Neural progenitor cell (in vitro differentiated cells): Measurements from ENCODE around the gene RTKN2. TPM values are rescaled to one million over a fixed set of nuclear protein-coding genes. Genes with fewer than 3 reads are reported as not detected.

Experiments used
- DNase-seq: peaks from one replicate; pipeline ENCODE4 v3.0.0-alpha.2; 2016; ENCODE audit warnings: low spot score
- H2AFZ ChIP-seq: fragments of 200-600 bp; sonication (generic); replicated peaks from 2 replicates; pipeline ENCODE4 v1.6.1; 2016; ENCODE audit warnings: antibody characterized with exemption
- H3F3A ChIP-seq: fragments of 200-600 bp; sonication (generic); 2 replicates; pipeline ENCODE4 v1.6.1; 2016; ENCODE audit warnings: antibody characterized with exemption, low read depth
- H3K27ac ChIP-seq: fragments of 200-600 bp; sonication (generic); 2 replicates; pipeline ENCODE4 v1.5.1; 2016; ENCODE audit warnings: mild to moderate bottlenecking
- H3K27me3 ChIP-seq: fragments of 200-600 bp; sonication (generic); 2 replicates; pipeline ENCODE4 v1.6.1; 2016; ENCODE audit warnings: mild to moderate bottlenecking, moderate library complexity
- H3K36me3 ChIP-seq: fragments of 200-600 bp; sonication (generic); 2 replicates; pipeline ENCODE4 v1.5.1; 2016
- H3K4me1 ChIP-seq: fragments of 200-600 bp; sonication (generic); 2 replicates; pipeline ENCODE4 v1.6.1; 2016; ENCODE audit warnings: mixed run types
- H3K4me2 ChIP-seq: fragments of 200-600 bp; sonication (generic); 2 replicates; pipeline ENCODE4 v1.6.1; 2016
- H3K4me3 ChIP-seq: fragments of 200-600 bp; sonication (generic); 2 replicates; pipeline ENCODE4 v1.5.1; 2016
- H3K79me2 ChIP-seq: fragments of 200-600 bp; sonication (generic); 2 replicates; pipeline ENCODE4 v1.6.1; 2016; ENCODE audit warnings: low read depth
- H3K9ac ChIP-seq: fragments of 200-600 bp; sonication (generic); 2 replicates; pipeline ENCODE4 v1.6.1; 2016
- H3K9me3 ChIP-seq: fragments of 200-600 bp; sonication (generic); 2 replicates; pipeline ENCODE4 v1.5.1; 2016; ENCODE audit warnings: low read depth
- H4K20me1 ChIP-seq: fragments of 200-600 bp; sonication (generic); 2 replicates; pipeline ENCODE4 v1.6.1; 2016; ENCODE audit warnings: low read depth
- H3K27ac Mint-ChIP-seq: 3 replicates; pipeline ENCODE4 v1.8.0; 2021; ENCODE audit warnings: mixed read lengths
- H3K27me3 Mint-ChIP-seq: 2 replicates; pipeline ENCODE4 v1.8.0; 2022; ENCODE audit warnings: low read depth, mild to moderate bottlenecking, inconsistent platforms, moderate library complexity, mixed read lengths; ENCODE audit not compliant: insufficient read depth
- H3K36me3 Mint-ChIP-seq: 3 replicates; pipeline ENCODE4 v1.8.0; 2021; ENCODE audit warnings: mixed read lengths
- H3K4me1 Mint-ChIP-seq: 3 replicates; pipeline ENCODE4 v1.8.0; 2021; ENCODE audit warnings: mixed read lengths
- H3K4me3 Mint-ChIP-seq: 3 replicates; pipeline ENCODE4 v1.8.0; 2021; ENCODE audit warnings: mild to moderate bottlenecking, moderate library complexity, mixed read lengths
- H3K9me3 Mint-ChIP-seq: 3 replicates; pipeline ENCODE4 v1.8.0; 2020; ENCODE audit warnings: mixed read lengths
- EZH2 ChIP-seq: fragments of 200-600 bp; sonication (generic); IDR thresholded peaks from 2 replicates; pipeline ENCODE4 v1.6.1; 2017; ENCODE audit warnings: antibody characterized with exemption, mild to moderate bottlenecking, moderate library complexity
- EZH2phosphoT487 ChIP-seq: fragments of 200-600 bp; sonication (generic); IDR thresholded peaks from 2 replicates; pipeline ENCODE4 v1.6.1; 2017; ENCODE audit warnings: antibody characterized with exemption
- total RNA-seq: library from RNA; depleted of rRNA; stranded (reverse); fragments of >200 nt; gene quantifications from 2 replicates; pipeline ENCODE4 v1.2.3, GENCODE V29; 2015; ENCODE audit warnings: low replicate concordance
- TF ChIP-seq, protein P1 (sequence below): fragments of 200-600 bp; sonication (generic); IDR thresholded peaks from 2 replicates; pipeline ENCODE4 v1.5.1; 2017; ENCODE audit warnings: antibody characterized with exemption, mild to moderate bottlenecking

Gene RTKN2
- total RNA-seq, 1 donor from 2014 or later = 65.9 TPM

DNA sequence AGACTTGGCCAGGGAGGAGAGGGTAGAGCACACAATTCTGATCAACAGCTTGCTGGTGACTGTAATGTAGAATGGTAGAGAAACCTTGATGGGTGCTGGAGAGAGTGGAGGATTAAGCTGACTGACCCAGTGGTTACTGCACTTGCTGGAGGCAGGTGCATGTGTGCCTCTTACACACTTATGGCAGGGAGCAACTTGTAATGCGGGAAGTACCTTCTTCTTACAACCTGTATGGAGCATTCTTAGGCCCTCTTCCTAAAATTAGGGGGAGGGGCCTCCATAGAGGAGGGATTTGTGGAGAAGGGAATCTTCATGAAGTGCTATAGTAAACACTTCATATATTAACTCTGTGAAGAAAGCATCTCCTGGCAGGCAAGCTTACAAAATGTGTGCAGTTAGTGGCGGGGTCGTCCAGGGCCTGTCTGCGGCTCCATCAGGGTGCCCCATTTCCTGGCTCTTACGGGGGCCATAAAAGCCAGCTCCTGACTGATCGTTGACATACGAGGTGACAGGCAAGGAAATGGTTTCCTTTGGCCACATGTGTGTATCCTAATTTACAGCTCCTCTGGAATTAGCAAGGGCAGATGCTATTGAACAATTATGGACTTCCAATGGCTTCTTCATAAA is 113.5 kb downstream of the RTKN2 start:
- no peaks in the 10 kb centered on the region for H3K4me1 ChIP-seq
- H4K20me1 ChIP-seq = no peaks in the 10 kb centered on the region
- H3K36me3 Mint-ChIP-seq = no peaks in the 10 kb centered on the region
- no peak for DNase-seq
- no peak overlapping the region for H3K9ac ChIP-seq
- TF ChIP-seq, protein P1, sequence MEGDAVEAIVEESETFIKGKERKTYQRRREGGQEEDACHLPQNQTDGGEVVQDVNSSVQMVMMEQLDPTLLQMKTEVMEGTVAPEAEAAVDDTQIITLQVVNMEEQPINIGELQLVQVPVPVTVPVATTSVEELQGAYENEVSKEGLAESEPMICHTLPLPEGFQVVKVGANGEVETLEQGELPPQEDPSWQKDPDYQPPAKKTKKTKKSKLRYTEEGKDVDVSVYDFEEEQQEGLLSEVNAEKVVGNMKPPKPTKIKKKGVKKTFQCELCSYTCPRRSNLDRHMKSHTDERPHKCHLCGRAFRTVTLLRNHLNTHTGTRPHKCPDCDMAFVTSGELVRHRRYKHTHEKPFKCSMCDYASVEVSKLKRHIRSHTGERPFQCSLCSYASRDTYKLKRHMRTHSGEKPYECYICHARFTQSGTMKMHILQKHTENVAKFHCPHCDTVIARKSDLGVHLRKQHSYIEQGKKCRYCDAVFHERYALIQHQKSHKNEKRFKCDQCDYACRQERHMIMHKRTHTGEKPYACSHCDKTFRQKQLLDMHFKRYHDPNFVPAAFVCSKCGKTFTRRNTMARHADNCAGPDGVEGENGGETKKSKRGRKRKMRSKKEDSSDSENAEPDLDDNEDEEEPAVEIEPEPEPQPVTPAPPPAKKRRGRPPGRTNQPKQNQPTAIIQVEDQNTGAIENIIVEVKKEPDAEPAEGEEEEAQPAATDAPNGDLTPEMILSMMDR = no peak
- no peak overlapping the region for H3K4me2 ChIP-seq
- H2AFZ ChIP-seq = no peak overlapping the region
- no peaks in the 10 kb centered on the region for H3F3A ChIP-seq
- no peaks in the 10 kb centered on the region for H3K9me3 ChIP-seq
- H3K27me3 ChIP-seq = no peaks in the 10 kb centered on the region
- no peaks in the 10 kb centered on the region for H3K4me1 Mint-ChIP-seq
- no peak overlapping the region for H3K27ac Mint-ChIP-seq
- peaks cover 3% of the 10 kb centered on the region for H3K9me3 Mint-ChIP-seq
- H3K27ac ChIP-seq = no peak overlapping the region
- no peak overlapping the region for H3K4me3 ChIP-seq
- no peak overlapping the region for H3K4me3 Mint-ChIP-seq
- no peaks in the 10 kb centered on the region for H3K79me2 ChIP-seq
- H3K27me3 Mint-ChIP-seq = peaks cover 2% of the 10 kb centered on the region
- H3K36me3 ChIP-seq = no peaks in the 10 kb centered on the region

DNA sequence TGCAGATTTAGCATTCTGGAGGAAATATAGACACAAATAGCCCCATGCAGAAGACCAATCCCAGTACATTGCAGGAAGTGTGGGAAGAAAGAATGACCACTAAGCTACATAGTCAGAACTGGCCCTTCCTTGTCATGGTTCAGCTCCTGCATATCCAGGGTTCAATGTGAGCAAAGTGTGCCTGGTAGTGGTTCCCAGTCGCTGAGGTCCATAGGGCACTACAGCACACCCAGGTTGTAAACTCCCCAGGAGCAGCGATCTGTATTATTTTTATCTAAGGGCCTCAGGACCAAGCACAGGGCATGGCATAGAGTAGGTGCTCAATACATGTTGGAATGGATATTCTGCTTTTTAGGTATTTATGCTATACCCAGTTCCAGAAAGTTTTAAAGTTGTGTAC is 114.4 kb downstream of the RTKN2 start:
- Histone ChIP-seq H3K4me2 (no peak overlapping the region), H3K36me3 (no peaks in the 10 kb centered on the region), H4K20me1 (no peaks in the 10 kb centered on the region), H2AFZ (no peak overlapping the region), H3F3A (no peaks in the 10 kb centered on the region), H3K9me3 (no peaks in the 10 kb centered on the region), H3K4me1 (no peaks in the 10 kb centered on the region), H3K4me3 (no peak overlapping the region), H3K27me3 (no peaks in the 10 kb centered on the region), H3K9ac (no peak overlapping the region), H3K79me2 (no peaks in the 10 kb centered on the region), H3K27ac (no peak overlapping the region)
- Mint-ChIP-seq H3K27ac (no peak overlapping the region), H3K4me3 (no peak overlapping the region), H3K27me3 (peaks cover 2% of the 10 kb centered on the region), H3K4me1 (no peaks in the 10 kb centered on the region), H3K9me3 (peaks cover 3% of the 10 kb centered on the region), H3K36me3 (no peaks in the 10 kb centered on the region)
- DNase-seq = no peak
- TF ChIP-seq, protein P1 = no peak
- TF ChIP-seq EZH2 = no peak
- no peak for TF ChIP-seq EZH2phosphoT487

DNA sequence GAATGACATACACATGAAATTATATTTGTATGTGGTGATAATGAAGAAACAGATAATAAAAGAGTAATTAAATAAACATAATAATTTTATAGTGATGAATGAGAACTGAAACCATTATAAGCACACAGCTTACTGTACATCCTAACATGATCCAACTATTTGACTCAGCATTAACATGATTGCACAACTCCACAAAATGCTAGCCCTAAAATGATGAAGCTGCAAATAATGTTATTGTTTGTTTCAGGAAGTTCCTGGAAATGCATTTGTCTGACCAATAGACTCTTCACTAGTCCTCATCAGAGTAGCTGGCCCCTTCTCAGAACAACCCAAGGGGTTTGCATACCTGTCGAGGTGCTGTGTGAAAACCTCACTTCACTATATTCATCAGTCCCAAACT is 115.5 kb downstream of the RTKN2 start:
- no peak for DNase-seq
- Histone ChIP-seq H3K9me3 (no peaks in the 10 kb centered on the region), H3K9ac (no peak overlapping the region), H3K27ac (no peak overlapping the region), H3K36me3 (no peaks in the 10 kb centered on the region), H3K4me2 (no peak overlapping the region), H3F3A (no peaks in the 10 kb centered on the region), H3K4me3 (no peak overlapping the region), H4K20me1 (no peaks in the 10 kb centered on the region), H3K79me2 (no peaks in the 10 kb centered on the region), H3K27me3 (no peaks in the 10 kb centered on the region), H3K4me1 (no peaks in the 10 kb centered on the region), H2AFZ (no peak overlapping the region)
- H3K9me3 Mint-ChIP-seq = peaks cover 3% of the 10 kb centered on the region
- no peaks in the 10 kb centered on the region for H3K36me3 Mint-ChIP-seq
- no peaks in the 10 kb centered on the region for H3K27me3 Mint-ChIP-seq
- no peaks in the 10 kb centered on the region for H3K4me1 Mint-ChIP-seq
- H3K27ac Mint-ChIP-seq = no peak overlapping the region
- H3K4me3 Mint-ChIP-seq = no peak overlapping the region
- TF ChIP-seq EZH2 (no peak), EZH2phosphoT487 (no peak)
- TF ChIP-seq, protein P1 = no peak
